ENCODE measurements around the gene ABCG1. TPM values are rescaled to one million over a fixed set of nuclear protein-coding genes. Genes with fewer than 3 reads are reported as not detected.

ABCG1 gene
- total and polyA plus RNA-seq, 2 donors (not counting 3 experiments of a cell fraction or from before 2014, with no cell fraction given) = 6.7 to 19.6 TPM

- H3K36me3 ChIP-seq (ENCODE audit: control insufficient read depth in 2 of 2, extremely low read depth in 1 of 2, insufficient read depth in 2 of 2, low read length in 2 of 2) = no peaks in the 10 kb centered on the region
- no TSS peak for BruUV-seq (replicated peaks)
- H3K9me3 ChIP-seq (replicated peaks; ENCODE audit: control insufficient read depth, insufficient read depth, low read length) = no peaks in the 10 kb centered on the region
- ChIA-PET POLR2A (no interaction called here), CTCF (interaction anchor here (4.2 kb wide), 1 partner anchor 12 kb away, joined by 33 read pairs; no protein-coding TSS in a partner anchor)
- H3K4me2 ChIP-seq (ENCODE audit: insufficient read depth, low read length) = no peak overlapping the region
- no peaks in the 10 kb centered on the region for H3K27me3 ChIP-seq (ENCODE audit: control insufficient read depth in 2 of 2, insufficient read depth in 2 of 2, low read length in 2 of 2)
- H3K4me3 ChIP-seq (replicated peaks in 1 of 3; ENCODE audit: insufficient read depth in 1 of 3, low read depth in 1 of 3, low read length in 3 of 3) = no peak overlapping the region
- no peaks in the 10 kb centered on the region for H4K20me1 ChIP-seq (replicated peaks; ENCODE audit: control insufficient read depth, extremely low read depth, insufficient read depth, low read length)
- intact Hi-C loops (cut with micrococcal nuclease) (no loop called here), dilution Hi-C loops (cut with MboI; ENCODE audit: extremely low pct_ligation_motif_present, low sequenced_read_pairs) (no loop called here)
- H3K27ac ChIP-seq (ENCODE audit: insufficient read depth, low read depth, low read length) = no peak overlapping the region
- H3K9me1 ChIP-seq (replicated peaks; ENCODE audit: control insufficient read depth, extremely low read depth, insufficient read depth, low read length) = no peaks in the 10 kb centered on the region
- H3K9ac ChIP-seq (replicated peaks; ENCODE audit: extremely low read depth, insufficient read depth, low read length) = no peak overlapping the region
- H3K4me1 ChIP-seq (ENCODE audit: control insufficient read depth, extremely low read depth, insufficient read depth, low read length) = no peaks in the 10 kb centered on the region
- H3K79me2 ChIP-seq (ENCODE audit: control insufficient read depth, insufficient read depth, low read length) = no peaks in the 10 kb centered on the region
- H2AFZ ChIP-seq (ENCODE audit: low read depth, low read length) = no peak overlapping the region
- DNase-seq (ENCODE audit: low read depth, low spot score) (no peak), FAIRE-seq (no peak)
- no peak for TF ChIP-seq EZH2 (IDR thresholded peaks at IDR 0.05; ENCODE audit: borderline replicate concordance, low read depth, low read length, severe bottlenecking)
- TF ChIP-seq, protein P1, sequence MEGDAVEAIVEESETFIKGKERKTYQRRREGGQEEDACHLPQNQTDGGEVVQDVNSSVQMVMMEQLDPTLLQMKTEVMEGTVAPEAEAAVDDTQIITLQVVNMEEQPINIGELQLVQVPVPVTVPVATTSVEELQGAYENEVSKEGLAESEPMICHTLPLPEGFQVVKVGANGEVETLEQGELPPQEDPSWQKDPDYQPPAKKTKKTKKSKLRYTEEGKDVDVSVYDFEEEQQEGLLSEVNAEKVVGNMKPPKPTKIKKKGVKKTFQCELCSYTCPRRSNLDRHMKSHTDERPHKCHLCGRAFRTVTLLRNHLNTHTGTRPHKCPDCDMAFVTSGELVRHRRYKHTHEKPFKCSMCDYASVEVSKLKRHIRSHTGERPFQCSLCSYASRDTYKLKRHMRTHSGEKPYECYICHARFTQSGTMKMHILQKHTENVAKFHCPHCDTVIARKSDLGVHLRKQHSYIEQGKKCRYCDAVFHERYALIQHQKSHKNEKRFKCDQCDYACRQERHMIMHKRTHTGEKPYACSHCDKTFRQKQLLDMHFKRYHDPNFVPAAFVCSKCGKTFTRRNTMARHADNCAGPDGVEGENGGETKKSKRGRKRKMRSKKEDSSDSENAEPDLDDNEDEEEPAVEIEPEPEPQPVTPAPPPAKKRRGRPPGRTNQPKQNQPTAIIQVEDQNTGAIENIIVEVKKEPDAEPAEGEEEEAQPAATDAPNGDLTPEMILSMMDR (IDR thresholded peaks at IDR 0.05; ENCODE audit: extremely low read depth in 1 of 2, insufficient read depth in 1 of 2, low read depth in 1 of 2, low read length in 2 of 2) = no peak
- TF ChIP-seq, protein P2, sequence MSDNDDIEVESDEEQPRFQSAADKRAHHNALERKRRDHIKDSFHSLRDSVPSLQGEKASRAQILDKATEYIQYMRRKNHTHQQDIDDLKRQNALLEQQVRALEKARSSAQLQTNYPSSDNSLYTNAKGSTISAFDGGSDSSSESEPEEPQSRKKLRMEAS (IDR thresholded peaks at IDR 0.05; ENCODE audit: insufficient read depth, insufficient read length) = no peak
- no peak for TF ChIP-seq FOS (IDR thresholded peaks at IDR 0.05; ENCODE audit: borderline replicate concordance, insufficient read depth, low read length)
- TF ChIP-seq POLR2A (IDR thresholded peaks at IDR 0.05; ENCODE audit: low read depth, low read length) = no peak
- TF ChIP-seq GATA2 (IDR thresholded peaks at IDR 0.05; ENCODE audit: insufficient read depth, insufficient read length, low read depth, low read length) = no peak
These were observed 52.1 kb downstream of the ABCG1 start for GRCh38 chr21:42271065-42271464.

Measured in endothelial cell of umbilical vein (primary cell).